HEK293 (cell line): Measurements from ENCODE around the gene AP3D1.

Experiments used
- KLF10 ChIP-seq: fragments of 450-650 bp; IDR thresholded peaks from 2 replicates; pipeline ENCODE4 v1.5.1; 2018; ENCODE audit warnings: missing biosample characterization, mild to moderate bottlenecking, missing genetic modification characterization
- REST ChIP-seq: fragments of 450-650 bp; formaldehyde crosslinking; IDR thresholded peaks from 2 replicates; pipeline ENCODE4 v1.5.1; 2016; ENCODE audit warnings: missing biosample characterization, missing genetic modification characterization
- TCF7L2 ChIP-seq: IDR thresholded peaks from 2 replicates; pipeline ENCODE4 v1.6.1; 2011; ENCODE audit warnings: low read depth, mild to moderate bottlenecking, inconsistent platforms, low read length, moderate library complexity, borderline replicate concordance
- YY1 ChIP-seq: fragments of 450-650 bp; formaldehyde crosslinking; IDR thresholded peaks from 2 replicates; pipeline ENCODE4 v1.5.1; 2018; ENCODE audit warnings: missing biosample characterization, missing genetic modification characterization
- ZBTB1 ChIP-seq: fragments of 450-650 bp; formaldehyde crosslinking; IDR thresholded peaks from 2 replicates; pipeline ENCODE4 v1.5.1; 2016; ENCODE audit warnings: missing biosample characterization, missing genetic modification characterization
- ZBTB49 ChIP-seq: fragments of 450-650 bp; formaldehyde crosslinking; IDR thresholded peaks from 2 replicates; pipeline ENCODE4 v1.5.1; 2016; ENCODE audit warnings: missing biosample characterization, missing genetic modification characterization, low read depth
- ZEB2 ChIP-seq: fragments of 450-650 bp; formaldehyde crosslinking; IDR thresholded peaks from 2 replicates; pipeline ENCODE4 v1.5.1; 2016; ENCODE audit warnings: missing biosample characterization, missing genetic modification characterization
- ZNF302 ChIP-seq: fragments of 450-650 bp; formaldehyde crosslinking; IDR thresholded peaks from 2 replicates; pipeline ENCODE4 v1.5.1; 2016; ENCODE audit warnings: missing biosample characterization, missing genetic modification characterization, low read depth
- ZNF324 ChIP-seq: fragments of 450-650 bp; formaldehyde crosslinking; IDR thresholded peaks from 2 replicates; pipeline ENCODE4 v1.5.1; 2016; ENCODE audit warnings: missing biosample characterization, missing genetic modification characterization
- ZNF335 ChIP-seq: fragments of 450-650 bp; formaldehyde crosslinking; conservative IDR thresholded peaks from 2 replicates; pipeline ENCODE4 v1.5.1; 2016; ENCODE audit warnings: missing biosample characterization, missing genetic modification characterization
- TF ChIP-seq, protein P1 (sequence below): fragments of 450-650 bp; formaldehyde crosslinking; IDR thresholded peaks from 2 replicates; pipeline ENCODE4 v1.5.1; 2016; ENCODE audit warnings: missing biosample characterization, missing genetic modification characterization
- TF ChIP-seq, protein P2 (sequence below): IDR thresholded peaks from 2 replicates; pipeline ENCODE4 v1.6.1; 2011; ENCODE audit warnings: mild to moderate bottlenecking, low read depth, low read length, borderline replicate concordance
- TF ChIP-seq, protein P3 (sequence below): fragments of 450-650 bp; formaldehyde crosslinking; conservative IDR thresholded peaks from 2 replicates; pipeline ENCODE4 v1.5.1; 2016; ENCODE audit warnings: low read depth, missing biosample characterization, missing genetic modification characterization

DNA sequence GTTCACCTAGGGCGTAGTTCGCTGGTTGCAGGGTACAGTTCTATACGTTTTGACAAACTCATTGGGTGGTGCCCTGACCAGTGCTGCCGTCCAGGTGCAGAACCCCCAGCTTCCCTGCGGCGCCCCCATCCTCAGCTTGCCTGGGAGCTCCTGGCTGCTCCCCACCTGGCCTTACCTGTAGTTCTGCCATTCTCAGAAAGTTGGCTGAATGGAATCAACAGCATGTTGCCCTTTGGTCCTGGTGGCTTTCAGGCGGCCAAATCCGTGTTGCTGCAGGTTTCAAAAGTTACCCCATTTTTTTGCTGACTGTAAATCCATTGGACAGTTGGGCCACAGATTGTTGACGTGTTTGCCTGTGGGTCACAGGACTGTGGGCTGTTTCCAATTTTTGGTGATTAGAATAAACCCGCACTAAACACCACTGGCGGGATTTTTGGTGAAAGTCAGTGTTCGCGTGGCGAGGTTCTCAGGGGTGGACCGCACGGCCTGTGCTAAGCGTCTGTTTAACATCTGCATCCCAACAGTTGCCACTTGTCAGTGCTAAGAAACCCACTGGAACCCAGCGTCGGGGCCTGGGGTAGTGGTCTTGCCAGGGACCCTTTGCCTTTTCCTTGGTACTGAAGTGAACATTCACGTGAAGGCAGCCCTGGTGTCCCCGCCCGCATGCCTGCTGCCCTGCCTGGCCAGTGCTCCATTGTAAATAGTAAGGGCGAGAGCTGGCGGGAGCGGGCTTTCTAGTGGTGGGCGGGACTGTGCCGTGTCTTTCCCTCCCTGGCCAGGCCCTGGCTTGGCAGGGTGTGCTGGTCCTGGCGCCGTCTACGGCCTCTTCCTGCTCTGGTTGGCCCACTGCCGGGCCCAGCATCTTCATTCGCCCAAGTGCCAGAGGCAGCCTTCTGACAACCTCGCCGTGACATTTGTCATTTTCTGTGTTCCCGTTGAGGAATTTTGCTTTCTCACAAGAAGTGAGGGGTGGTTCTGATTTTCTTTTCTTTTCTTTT is 15.7 kb upstream of the AP3D1 start:
- TF ChIP-seq ZNF324 (no peak), KLF10 (tag by site-specific recombination) (no peak), ZNF335 (tag by site-specific recombination) (no peak), ZEB2 (tag by site-specific recombination) (no peak), REST (tag by site-specific recombination) (no peak), ZBTB49 (no peak), ZBTB1 (no peak), ZNF302 (tag by site-specific recombination) (no peak), TCF7L2 (no peak), YY1 (no peak)
- TF ChIP-seq, protein P1, sequence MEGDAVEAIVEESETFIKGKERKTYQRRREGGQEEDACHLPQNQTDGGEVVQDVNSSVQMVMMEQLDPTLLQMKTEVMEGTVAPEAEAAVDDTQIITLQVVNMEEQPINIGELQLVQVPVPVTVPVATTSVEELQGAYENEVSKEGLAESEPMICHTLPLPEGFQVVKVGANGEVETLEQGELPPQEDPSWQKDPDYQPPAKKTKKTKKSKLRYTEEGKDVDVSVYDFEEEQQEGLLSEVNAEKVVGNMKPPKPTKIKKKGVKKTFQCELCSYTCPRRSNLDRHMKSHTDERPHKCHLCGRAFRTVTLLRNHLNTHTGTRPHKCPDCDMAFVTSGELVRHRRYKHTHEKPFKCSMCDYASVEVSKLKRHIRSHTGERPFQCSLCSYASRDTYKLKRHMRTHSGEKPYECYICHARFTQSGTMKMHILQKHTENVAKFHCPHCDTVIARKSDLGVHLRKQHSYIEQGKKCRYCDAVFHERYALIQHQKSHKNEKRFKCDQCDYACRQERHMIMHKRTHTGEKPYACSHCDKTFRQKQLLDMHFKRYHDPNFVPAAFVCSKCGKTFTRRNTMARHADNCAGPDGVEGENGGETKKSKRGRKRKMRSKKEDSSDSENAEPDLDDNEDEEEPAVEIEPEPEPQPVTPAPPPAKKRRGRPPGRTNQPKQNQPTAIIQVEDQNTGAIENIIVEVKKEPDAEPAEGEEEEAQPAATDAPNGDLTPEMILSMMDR (tag by site-specific recombination), result no peak
- TF ChIP-seq, protein P2, sequence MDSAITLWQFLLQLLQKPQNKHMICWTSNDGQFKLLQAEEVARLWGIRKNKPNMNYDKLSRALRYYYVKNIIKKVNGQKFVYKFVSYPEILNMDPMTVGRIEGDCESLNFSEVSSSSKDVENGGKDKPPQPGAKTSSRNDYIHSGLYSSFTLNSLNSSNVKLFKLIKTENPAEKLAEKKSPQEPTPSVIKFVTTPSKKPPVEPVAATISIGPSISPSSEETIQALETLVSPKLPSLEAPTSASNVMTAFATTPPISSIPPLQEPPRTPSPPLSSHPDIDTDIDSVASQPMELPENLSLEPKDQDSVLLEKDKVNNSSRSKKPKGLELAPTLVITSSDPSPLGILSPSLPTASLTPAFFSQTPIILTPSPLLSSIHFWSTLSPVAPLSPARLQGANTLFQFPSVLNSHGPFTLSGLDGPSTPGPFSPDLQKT, result no peak
- TF ChIP-seq, protein P3, sequence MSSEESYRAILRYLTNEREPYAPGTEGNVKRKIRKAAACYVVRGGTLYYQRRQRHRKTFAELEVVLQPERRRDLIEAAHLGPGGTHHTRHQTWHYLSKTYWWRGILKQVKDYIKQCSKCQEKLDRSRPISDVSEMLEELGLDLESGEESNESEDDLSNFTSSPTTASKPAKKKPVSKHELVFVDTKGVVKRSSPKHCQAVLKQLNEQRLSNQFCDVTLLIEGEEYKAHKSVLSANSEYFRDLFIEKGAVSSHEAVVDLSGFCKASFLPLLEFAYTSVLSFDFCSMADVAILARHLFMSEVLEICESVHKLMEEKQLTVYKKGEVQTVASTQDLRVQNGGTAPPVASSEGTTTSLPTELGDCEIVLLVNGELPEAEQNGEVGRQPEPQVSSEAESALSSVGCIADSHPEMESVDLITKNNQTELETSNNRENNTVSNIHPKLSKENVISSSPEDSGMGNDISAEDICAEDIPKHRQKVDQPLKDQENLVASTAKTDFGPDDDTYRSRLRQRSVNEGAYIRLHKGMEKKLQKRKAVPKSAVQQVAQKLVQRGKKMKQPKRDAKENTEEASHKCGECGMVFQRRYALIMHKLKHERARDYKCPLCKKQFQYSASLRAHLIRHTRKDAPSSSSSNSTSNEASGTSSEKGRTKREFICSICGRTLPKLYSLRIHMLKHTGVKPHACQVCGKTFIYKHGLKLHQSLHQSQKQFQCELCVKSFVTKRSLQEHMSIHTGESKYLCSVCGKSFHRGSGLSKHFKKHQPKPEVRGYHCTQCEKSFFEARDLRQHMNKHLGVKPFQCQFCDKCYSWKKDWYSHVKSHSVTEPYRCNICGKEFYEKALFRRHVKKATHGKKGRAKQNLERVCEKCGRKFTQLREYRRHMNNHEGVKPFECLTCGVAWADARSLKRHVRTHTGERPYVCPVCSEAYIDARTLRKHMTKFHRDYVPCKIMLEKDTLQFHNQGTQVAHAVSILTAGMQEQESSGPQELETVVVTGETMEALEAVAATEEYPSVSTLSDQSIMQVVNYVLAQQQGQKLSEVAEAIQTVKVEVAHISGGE (tag by site-specific recombination), result no peak
